Measurements from ENCODE around the gene BRD3OS.

DNA sequence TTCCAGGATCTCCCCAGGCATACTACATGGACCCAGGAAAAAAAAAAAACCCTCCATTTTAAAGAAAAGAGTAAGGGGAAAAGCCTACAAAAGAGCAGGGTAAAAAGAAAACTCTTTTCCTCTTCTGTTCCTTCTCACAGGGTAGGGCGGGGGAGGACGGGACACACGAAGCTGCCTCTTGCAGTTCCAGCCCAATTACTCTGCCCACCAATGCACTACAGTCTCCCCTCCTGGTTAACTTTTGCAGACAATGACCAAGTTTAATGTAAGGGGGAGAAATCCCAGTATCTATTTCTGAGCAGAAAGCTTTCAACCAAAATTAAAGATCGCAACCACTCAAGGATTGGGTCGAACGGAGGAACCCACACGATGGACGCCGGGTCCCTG lies 41.2 kb downstream of the BRD3OS start:
- TF ChIP-seq JUND (IDR thresholded peaks at IDR 0.05) = no peak
- no peak for TF ChIP-seq RAD21 (IDR thresholded peaks at IDR 0.05; ENCODE audit: low read length)
- no peak for TF ChIP-seq TEAD4 (IDR thresholded peaks at IDR 0.05; ENCODE audit: borderline replicate concordance, insufficient read depth)
- TF ChIP-seq GABPA (IDR thresholded peaks at IDR 0.05; ENCODE audit: low read depth) = no peak
- no peak for TF ChIP-seq FOXM1 (IDR thresholded peaks at IDR 0.05; ENCODE audit: low read depth)
- TF ChIP-seq, protein P1, sequence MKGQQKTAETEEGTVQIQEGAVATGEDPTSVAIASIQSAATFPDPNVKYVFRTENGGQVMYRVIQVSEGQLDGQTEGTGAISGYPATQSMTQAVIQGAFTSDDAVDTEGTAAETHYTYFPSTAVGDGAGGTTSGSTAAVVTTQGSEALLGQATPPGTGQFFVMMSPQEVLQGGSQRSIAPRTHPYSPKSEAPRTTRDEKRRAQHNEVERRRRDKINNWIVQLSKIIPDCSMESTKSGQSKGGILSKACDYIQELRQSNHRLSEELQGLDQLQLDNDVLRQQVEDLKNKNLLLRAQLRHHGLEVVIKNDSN (IDR thresholded peaks at IDR 0.05; ENCODE audit: borderline replicate concordance, low read depth) = no peak
- TF ChIP-seq, protein P2, sequence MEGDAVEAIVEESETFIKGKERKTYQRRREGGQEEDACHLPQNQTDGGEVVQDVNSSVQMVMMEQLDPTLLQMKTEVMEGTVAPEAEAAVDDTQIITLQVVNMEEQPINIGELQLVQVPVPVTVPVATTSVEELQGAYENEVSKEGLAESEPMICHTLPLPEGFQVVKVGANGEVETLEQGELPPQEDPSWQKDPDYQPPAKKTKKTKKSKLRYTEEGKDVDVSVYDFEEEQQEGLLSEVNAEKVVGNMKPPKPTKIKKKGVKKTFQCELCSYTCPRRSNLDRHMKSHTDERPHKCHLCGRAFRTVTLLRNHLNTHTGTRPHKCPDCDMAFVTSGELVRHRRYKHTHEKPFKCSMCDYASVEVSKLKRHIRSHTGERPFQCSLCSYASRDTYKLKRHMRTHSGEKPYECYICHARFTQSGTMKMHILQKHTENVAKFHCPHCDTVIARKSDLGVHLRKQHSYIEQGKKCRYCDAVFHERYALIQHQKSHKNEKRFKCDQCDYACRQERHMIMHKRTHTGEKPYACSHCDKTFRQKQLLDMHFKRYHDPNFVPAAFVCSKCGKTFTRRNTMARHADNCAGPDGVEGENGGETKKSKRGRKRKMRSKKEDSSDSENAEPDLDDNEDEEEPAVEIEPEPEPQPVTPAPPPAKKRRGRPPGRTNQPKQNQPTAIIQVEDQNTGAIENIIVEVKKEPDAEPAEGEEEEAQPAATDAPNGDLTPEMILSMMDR (IDR thresholded peaks at IDR 0.05) = no peak
- TF ChIP-seq, protein P3, sequence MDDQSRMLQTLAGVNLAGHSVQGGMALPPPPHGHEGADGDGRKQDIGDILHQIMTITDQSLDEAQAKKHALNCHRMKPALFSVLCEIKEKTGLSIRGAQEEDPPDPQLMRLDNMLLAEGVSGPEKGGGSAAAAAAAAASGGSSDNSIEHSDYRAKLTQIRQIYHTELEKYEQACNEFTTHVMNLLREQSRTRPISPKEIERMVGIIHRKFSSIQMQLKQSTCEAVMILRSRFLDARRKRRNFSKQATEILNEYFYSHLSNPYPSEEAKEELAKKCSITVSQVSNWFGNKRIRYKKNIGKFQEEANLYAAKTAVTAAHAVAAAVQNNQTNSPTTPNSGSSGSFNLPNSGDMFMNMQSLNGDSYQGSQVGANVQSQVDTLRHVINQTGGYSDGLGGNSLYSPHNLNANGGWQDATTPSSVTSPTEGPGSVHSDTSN (IDR thresholded peaks at IDR 0.05) = no peak
- TF ChIP-seq CHD2 (IDR thresholded peaks at IDR 0.05; ENCODE audit: low read length, partially characterized antibody) = no peak
